Progenitor cell of endocrine pancreas (in vitro differentiated cells): ENCODE measurements around the gene NPR3. TPM values are rescaled to one million over a fixed set of nuclear protein-coding genes. Genes with fewer than 3 reads are reported as not detected.

Source experiments
- DNase-seq: peaks from one replicate; pipeline ENCODE4 v3.0.0; 2021; ENCODE audit warnings: low spot score; ENCODE audit not compliant: unreplicated experiment
- H3K27ac Mint-ChIP-seq: 2 replicates; pipeline ENCODE4 v1.8.0; 2021; ENCODE audit warnings: mild to moderate bottlenecking, moderate library complexity, mixed read lengths
- H3K27me3 Mint-ChIP-seq: 2 replicates; pipeline ENCODE4 v1.8.0; 2021; ENCODE audit warnings: mixed read lengths
- H3K36me3 Mint-ChIP-seq: 2 replicates; pipeline ENCODE4 v1.8.0; 2022; ENCODE audit warnings: mixed read lengths; ENCODE audit not compliant: insufficient read depth
- H3K4me1 Mint-ChIP-seq: 2 replicates; pipeline ENCODE4 v1.8.0; 2021; ENCODE audit warnings: low read depth, mixed read lengths
- H3K4me3 Mint-ChIP-seq: 2 replicates; pipeline ENCODE4 v1.8.0; 2021; ENCODE audit warnings: low read depth, mild to moderate bottlenecking, moderate library complexity, mixed read lengths
- H3K9me3 Mint-ChIP-seq: 2 replicates; pipeline ENCODE4 v1.8.0; 2021; ENCODE audit warnings: low read depth, mixed read lengths
- CTCF ChIP-seq: fragments of 200-600 bp; sonication (generic); IDR thresholded peaks from one replicate; pipeline ENCODE4 v1.5.0; 2021; ENCODE audit warnings: antibody characterized with exemption, mild to moderate bottlenecking; ENCODE audit not compliant: unreplicated experiment
- total RNA-seq: library from RNA; stranded (reverse); gene quantifications from 2 replicates; pipeline ENCODE4 v1.2.1, GENCODE V29; 2021

Gene NPR3
- total RNA-seq, 1 donor from 2014 or later, result 1.0 TPM

- Mint-ChIP-seq H3K4me3 (no peak overlapping the region), H3K27ac (no peak overlapping the region), H3K9me3 (peaks cover 5% of the 10 kb centered on the region), H3K27me3 (no peaks in the 10 kb centered on the region), H3K4me1 (no peaks in the 10 kb centered on the region), H3K36me3 (no peaks in the 10 kb centered on the region)
- TF ChIP-seq CTCF, result no peak
- no peak for DNase-seq
These were observed 43.2 kb downstream of the NPR3 start for GRCh38 chr5:32754284-32754683.

DNA sequence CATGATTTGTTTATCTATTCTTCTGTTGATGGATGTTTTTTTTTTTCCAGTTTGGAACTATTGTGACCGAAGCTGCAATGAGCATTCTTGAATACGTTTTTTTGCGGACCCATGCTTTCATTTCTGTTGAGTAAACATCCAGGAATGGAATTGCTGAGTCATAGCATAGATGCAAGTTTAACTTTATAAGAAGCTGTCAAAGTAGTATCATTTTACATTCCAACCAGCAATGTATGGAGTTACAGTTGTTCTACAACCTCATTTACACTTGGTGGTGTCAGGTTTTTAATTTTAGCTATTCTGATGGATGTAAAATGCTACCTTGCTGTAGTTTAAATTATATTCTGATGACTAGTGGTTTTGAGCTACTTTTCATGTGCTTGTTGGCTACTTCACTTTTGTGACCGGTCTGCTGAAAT, 49.0 kb downstream of the NPR3 start:
- no peak overlapping the region for H3K27ac Mint-ChIP-seq
- peaks cover 6% of the 10 kb centered on the region for H3K9me3 Mint-ChIP-seq

DNA sequence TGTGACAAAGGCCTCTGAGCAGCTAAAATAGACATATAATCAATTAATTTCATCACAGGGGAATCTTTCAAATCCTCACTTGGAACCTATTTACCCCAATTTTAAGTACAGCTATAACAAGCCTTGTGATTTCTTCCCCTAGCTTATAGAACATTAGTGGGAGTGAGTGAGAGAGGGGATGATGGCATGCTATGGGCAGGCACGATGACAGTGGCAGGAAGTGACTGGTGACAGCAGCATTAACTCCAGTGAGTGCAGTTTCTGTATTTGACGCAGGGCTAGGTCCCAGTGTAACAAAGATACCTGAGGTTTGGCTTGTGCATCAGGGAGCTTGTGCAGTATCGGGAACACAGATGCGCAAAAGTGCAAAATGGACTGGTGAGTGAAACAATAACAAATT, 54.1 kb downstream of the NPR3 start:
- no peak for DNase-seq
- no peak for TF ChIP-seq CTCF
- Mint-ChIP-seq H3K27ac (peak overlapping the region; percentile 12), H3K27me3 (peaks cover 3% of the 10 kb centered on the region), H3K36me3 (no peaks in the 10 kb centered on the region), H3K9me3 (peaks cover 4% of the 10 kb centered on the region), H3K4me3 (no peak overlapping the region), H3K4me1 (no peaks in the 10 kb centered on the region)

More for the DNA sequence above, 49.0 kb downstream of the NPR3 start:
- DNase-seq, result no peak
- Mint-ChIP-seq H3K27me3 (no peaks in the 10 kb centered on the region), H3K4me1 (no peaks in the 10 kb centered on the region), H3K4me3 (no peak overlapping the region), H3K36me3 (no peaks in the 10 kb centered on the region)
- TF ChIP-seq CTCF, result no peak

DNA sequence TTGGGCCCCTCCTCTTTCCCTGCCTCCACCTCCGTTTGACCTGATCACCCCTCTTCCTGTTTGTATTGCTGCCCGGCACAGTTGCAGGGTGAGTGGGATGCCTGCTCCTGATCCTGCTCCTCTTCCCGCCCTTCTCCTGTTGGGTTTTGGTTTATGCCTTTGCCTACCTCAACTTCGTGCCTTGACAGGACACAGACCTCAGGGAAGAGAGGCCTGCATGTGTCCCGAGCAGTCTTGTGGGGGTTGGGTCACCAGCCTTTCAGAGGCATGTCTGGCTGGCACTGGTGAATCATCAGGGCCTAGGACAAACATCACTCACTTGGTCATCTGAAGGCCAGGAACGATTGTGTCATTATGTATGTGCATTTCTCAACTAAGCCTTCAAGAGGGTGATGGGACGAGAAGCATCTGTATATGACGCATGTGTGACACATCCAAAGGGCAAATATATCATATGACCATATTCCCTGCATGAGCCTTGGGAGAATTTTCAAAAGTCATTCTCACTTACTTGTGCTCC, 56.9 kb downstream of the NPR3 start:
- Mint-ChIP-seq H3K27me3 (peaks cover 3% of the 10 kb centered on the region), H3K4me3 (no peak overlapping the region), H3K36me3 (no peaks in the 10 kb centered on the region), H3K9me3 (peaks cover 4% of the 10 kb centered on the region), H3K27ac (no peak overlapping the region), H3K4me1 (no peaks in the 10 kb centered on the region)
- no peak for DNase-seq
- TF ChIP-seq CTCF, result no peak

DNA sequence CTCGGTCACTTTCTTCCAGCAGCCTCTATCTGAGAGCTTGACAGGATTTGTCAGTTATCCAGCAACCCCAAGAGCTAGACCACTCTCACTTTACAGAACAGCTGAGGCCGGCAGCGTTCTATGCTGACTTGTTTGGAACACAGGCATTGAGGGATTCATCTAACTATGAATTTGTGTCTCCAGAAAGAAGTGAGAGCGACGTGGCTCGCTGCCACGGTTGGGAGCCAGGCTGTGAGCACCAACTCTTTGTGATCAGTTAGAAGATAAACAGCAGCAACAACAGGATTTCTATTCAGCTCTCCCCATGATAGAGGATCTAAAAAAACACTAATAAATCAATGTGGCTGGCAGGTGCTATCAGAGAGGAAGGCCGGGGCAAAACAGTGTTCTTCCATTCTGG, 58.6 kb downstream of the NPR3 start:
- Mint-ChIP-seq H3K36me3 (no peaks in the 10 kb centered on the region), H3K27ac (peak overlapping the region; percentile 62), H3K4me3 (no peak overlapping the region), H3K9me3 (no peaks in the 10 kb centered on the region), H3K4me1 (no peaks in the 10 kb centered on the region), H3K27me3 (peaks cover 7% of the 10 kb centered on the region)
- no peak for DNase-seq
- no peak for TF ChIP-seq CTCF
